K562 (cell line): ENCODE measurements around the gene KIF4B. TPM values are rescaled to one million over a fixed set of nuclear protein-coding genes. Genes with fewer than 3 reads are reported as not detected.

ENCODE experiments used
- ATAC-seq: fragments of 200-7000 bp; cut with Tn5 transposase; 3 replicates; pipeline ENCODE4 v1.9.1; 2020; ENCODE audit warnings: moderate library complexity
- BruUV-seq: library from RNA; stranded (reverse); fragments of 400-500 nt; replicated peaks from 2 replicates; lab custom pipeline; 2021; lab: Mats Ljungman, UMichigan
- CTCF ChIA-PET: fragments of 300-600 bp; formaldehyde crosslinking; extraction: SDS; loops from one replicate; lab custom pipeline; 2021; ENCODE audit warnings: low intra/inter-chr PET ratio; lab: Yijun Ruan, JAX
- POLR2A ChIA-PET: fragments of 300-600, 350-650 bp; sonication (Branson Sonifier 250); formaldehyde crosslinking; extraction: SDS; loops from one replicate; lab custom pipeline; 2021; ENCODE audit warnings: antibody characterized with exemption, inconsistent platforms; lab: Yijun Ruan, JAX
- DNase-seq, 4 experiments: peaks; one replicate each; pipeline versions ENCODE4 v3.0.0 to v3.0.0-alpha.2; 2011 to 2018; ENCODE audit warnings: low spot score in 3 of 4, mixed read lengths in 3 of 4; ENCODE audit errors: extremely low read depth in 1 of 4
- FAIRE-seq: peaks from 2 replicates; lab custom pipeline; 2011; peaks lifted over from hg19 to GRCh38; lab: Jason Lieb, UNC
- H2AFZ ChIP-seq: 2 replicates; pipeline ENCODE4 v1.6.0; 2011; ENCODE audit warnings: low read depth, low read length, control low read depth, inconsistent platforms
- H3K27ac ChIP-seq: fragments of 200-600 bp; 3 replicates; pipeline ENCODE4 v1.8.0; 2011; ENCODE audit warnings: low read depth, mild to moderate bottlenecking, control low read depth, inconsistent platforms, low read length, moderate library complexity, mixed read lengths; ENCODE audit errors: extremely low read depth
- H3K27me3 ChIP-seq, 2 experiments: fragments of 300-600 bp in 1 of 2; 2 replicates in 1 of 2; 3 replicates in 1 of 2; pipeline versions ENCODE4 v1.6.0 to v1.8.0; 2011; ENCODE audit warnings: inconsistent platforms in 2 of 2, low read length in 2 of 2, mild to moderate bottlenecking in 1 of 2, mixed read lengths in 1 of 2, moderate library complexity in 1 of 2; ENCODE audit not compliant: control insufficient read depth in 2 of 2, insufficient read depth in 2 of 2
- H3K36me3 ChIP-seq: fragments of 300-600 bp; 3 replicates; pipeline ENCODE4 v1.8.0; 2011; ENCODE audit warnings: mild to moderate bottlenecking, low read length, inconsistent platforms; ENCODE audit not compliant: control insufficient read depth, insufficient read depth
- H3K4me1 ChIP-seq, 2 experiments: fragments of 200-600 bp in 1 of 2; replicated peaks in 1 of 2; 2 replicates in 1 of 2; 3 replicates in 1 of 2; pipeline versions ENCODE4 v1.5.1 to v1.8.0; 2011; ENCODE audit warnings: inconsistent platforms in 2 of 2, low read length in 2 of 2, mild to moderate bottlenecking in 1 of 2, mixed read lengths in 1 of 2, moderate library complexity in 1 of 2; ENCODE audit not compliant: control insufficient read depth in 2 of 2, insufficient read depth in 2 of 2
- H3K4me2 ChIP-seq: 2 replicates; pipeline ENCODE4 v1.6.1; 2011; ENCODE audit warnings: low read length, control low read depth, inconsistent platforms, mixed read lengths; ENCODE audit not compliant: insufficient read depth
- H3K4me3 ChIP-seq: fragments of 200-600 bp; sonication (generic), shearing (Covaris generic); 2 replicates; pipeline ENCODE4 v1.5.1; 2016; ENCODE audit warnings: control low read depth, inconsistent platforms
- H3K79me2 ChIP-seq: fragments of 200-600 bp; 3 replicates; pipeline ENCODE4 v1.8.0; 2011; ENCODE audit warnings: low read length, inconsistent platforms; ENCODE audit not compliant: control insufficient read depth, insufficient read depth
- H3K9ac ChIP-seq, 2 experiments: 2 replicates each; pipeline versions ENCODE4 v1.6.0 to v1.6.1; 2011; ENCODE audit warnings: low read depth in 2 of 2, low read length in 2 of 2, control low read depth in 1 of 2, inconsistent platforms in 1 of 2, mild to moderate bottlenecking in 1 of 2, mixed read lengths in 1 of 2; ENCODE audit not compliant: insufficient read depth in 1 of 2
- H3K9me1 ChIP-seq: one replicate; pipeline ENCODE4 v1.6.0; 2011; ENCODE audit warnings: inconsistent platforms, mild to moderate bottlenecking, low read length, moderate library complexity; ENCODE audit not compliant: control insufficient read depth, insufficient read depth
- H3K9me3 ChIP-seq: replicated peaks from 2 replicates; pipeline ENCODE4 v1.5.1; 2011; ENCODE audit warnings: low read depth, low read length, inconsistent platforms; ENCODE audit not compliant: control insufficient read depth, insufficient read depth
- H4K20me1 ChIP-seq: replicated peaks from 2 replicates; pipeline ENCODE4 v1.6.1; 2011; ENCODE audit warnings: low read length, inconsistent platforms, mixed read lengths; ENCODE audit not compliant: control insufficient read depth, insufficient read depth
- ARNT ChIP-seq, 2 experiments: fragments of 450-650 bp; IDR thresholded peaks; 2 replicates each; pipeline ENCODE4 v1.6.1; 2016; ENCODE audit warnings: mild to moderate bottlenecking in 1 of 2
- DNMT1 ChIP-seq: fragments of 450-650 bp; IDR thresholded peaks from 2 replicates; pipeline ENCODE4 v1.6.1; 2016; ENCODE audit warnings: antibody characterized with exemption, mild to moderate bottlenecking
- GTF3C2 ChIP-seq: IDR thresholded peaks from 3 replicates; pipeline ENCODE4 v1.6.1; 2011; ENCODE audit warnings: borderline replicate concordance, mild to moderate bottlenecking, moderate library complexity; ENCODE audit not compliant: insufficient read length; ENCODE audit errors: extremely low read depth
- HLTF ChIP-seq: fragments of 450-650 bp; IDR thresholded peaks from 2 replicates; pipeline ENCODE4 v1.6.1; 2016
- MAFK ChIP-seq: IDR thresholded peaks from 2 replicates; pipeline ENCODE4 v1.6.1; 2011; ENCODE audit warnings: low read length, improper control_type of control experiment
- NFE2L1 ChIP-seq: fragments of 450-650 bp; IDR thresholded peaks from 2 replicates; pipeline ENCODE4 v1.6.1; 2016; ENCODE audit warnings: missing genetic modification characterization, low read depth, mild to moderate bottlenecking, missing compliant biosample characterization, moderate library complexity, borderline replicate concordance
- SMAD2 ChIP-seq: fragments of 150-350 bp; IDR thresholded peaks from 2 replicates; pipeline ENCODE4 v1.6.1; 2014; ENCODE audit warnings: low read depth, mild to moderate bottlenecking, low read length
- ZNF655 ChIP-seq: fragments of 250-450 bp; sonication (Bioruptor Pico); IDR thresholded peaks from 2 replicates; pipeline ENCODE4 v1.5.0; 2021
- WGBS: fragments of 100-300 bp; shearing (Covaris generic); methylation state at CpG from one replicate; pipeline ENCODE4 v1.1.6; 2016; ENCODE audit warnings: low coverage, mixed read lengths; ENCODE audit not compliant: insufficient coverage; ENCODE audit errors: missing lambda C conversion rate; 5-methylcytosine and 5-hydroxymethylcytosine counted together
- in situ Hi-C: fragments of 300-500 bp; cut with MboI; formaldehyde crosslinking; loops from 4 replicates; pipeline ENCODE4 v1.15.0; 2018; ENCODE audit warnings: inconsistent platforms, mixed read lengths
- intact Hi-C: fragments of 100-400 bp; cut with micrococcal nuclease; formaldehyde crosslinking; loops from 2 replicates; pipeline ENCODE4 v1.14.2; 2022
- polyA plus RNA-seq, 8 experiments: library from polyadenylated mRNA; depleted of rRNA in 4 of 8; stranded (reverse) in 5 of 8; unstranded in 3 of 8; fragments of >200 nt; fragmentation: Nextera tagmentation in 2 of 8; fragmentation: Illumina TruSeq in 1 of 8; extraction: Ambion mirVana in 2 of 8; extraction: Trizol in 1 of 8; gene quantifications; 2 replicates each; pipeline versions ENCODE4 v1.2.1 to v1.2.3, GENCODE V29; 2011 to 2014; ENCODE audit warnings: inconsistent platforms in 1 of 8, missing spikeins in 1 of 8
- total RNA-seq, 7 experiments: library from RNA; depleted of rRNA in 6 of 7; stranded (reverse); fragments of >200 nt in 6 of 7; fragmentation: Illumina TruSeq in 2 of 7; extraction: Trizol in 2 of 7; gene quantifications; 2 replicates each; pipeline versions ENCODE4 v1.2.1 to v1.2.3, GENCODE V29; 2011 to 2021; ENCODE audit warnings: low replicate concordance in 1 of 7
- TF ChIP-seq, protein P1 (sequence below): fragments of 250-450 bp; sonication (Bioruptor Pico); IDR thresholded peaks from 2 replicates; pipeline ENCODE4 v1.4.0; 2020

The KIF4B gene
- total and polyA plus RNA-seq, 9 of the 15 experiments (the other 6 are each of a cell fraction or from before 2014, with no cell fraction given): 0.01 to 0.09 (median 0.07) TPM; not detected in 2

DNA sequence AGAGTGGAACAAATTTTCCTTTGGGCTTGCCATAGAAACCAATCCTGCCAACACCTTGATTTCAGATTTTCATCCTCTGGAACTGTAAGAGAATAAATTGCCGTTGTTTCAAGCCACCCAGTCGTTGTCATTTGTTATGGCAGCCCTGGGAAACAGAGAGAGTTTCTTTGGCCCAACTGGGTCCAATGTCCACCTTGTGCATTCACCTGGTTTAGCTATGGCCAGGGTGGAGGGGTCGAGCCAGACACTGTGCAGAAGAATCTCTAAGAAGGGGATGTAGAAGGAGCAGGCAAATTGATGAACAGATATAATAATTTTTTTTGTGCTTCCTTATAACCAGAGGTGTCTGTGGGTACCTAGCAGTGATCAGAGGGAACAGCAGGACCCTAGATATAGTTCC lies 9.8 kb downstream of the KIF4B start:
- Histone ChIP-seq H3K9me1 (no peaks in the 10 kb centered on the region), H3K36me3 (no peaks in the 10 kb centered on the region), H3K9ac (no peak overlapping the region), H3K4me1 (peaks cover 0 to 10% of the 10 kb centered on the region in 2 experiments; a peak in 2 of 5 replicates), H3K4me3 (no peak overlapping the region), H3K27me3 (peaks cover 3 to 12% of the 10 kb centered on the region in 2 experiments; a peak in 3 of 5 replicates), H3K4me2 (no peak overlapping the region), H3K79me2 (no peaks in the 10 kb centered on the region), H3K9me3 (no peaks in the 10 kb centered on the region), H4K20me1 (no peaks in the 10 kb centered on the region), H3K27ac (no peak overlapping the region), H2AFZ (no peak overlapping the region)
- 0% methylated on average over 3 of the region's 3 CpGs for WGBS
- intact Hi-C loops (no loop called here), in situ Hi-C loops (no loop called here)
- POLR2A ChIA-PET: interaction anchor here (0.5 kb wide), 1 partner anchor 33 kb away, joined by 3 read pairs; no protein-coding TSS in a partner anchor
- FAIRE-seq: no peak
- CTCF ChIA-PET: no interaction called here
- no peak for ATAC-seq
- BruUV-seq: no TSS peak
- DNase-seq: no peak
- TF ChIP-seq SMAD2: no peak
- no peak for TF ChIP-seq HLTF
- TF ChIP-seq, protein P1, sequence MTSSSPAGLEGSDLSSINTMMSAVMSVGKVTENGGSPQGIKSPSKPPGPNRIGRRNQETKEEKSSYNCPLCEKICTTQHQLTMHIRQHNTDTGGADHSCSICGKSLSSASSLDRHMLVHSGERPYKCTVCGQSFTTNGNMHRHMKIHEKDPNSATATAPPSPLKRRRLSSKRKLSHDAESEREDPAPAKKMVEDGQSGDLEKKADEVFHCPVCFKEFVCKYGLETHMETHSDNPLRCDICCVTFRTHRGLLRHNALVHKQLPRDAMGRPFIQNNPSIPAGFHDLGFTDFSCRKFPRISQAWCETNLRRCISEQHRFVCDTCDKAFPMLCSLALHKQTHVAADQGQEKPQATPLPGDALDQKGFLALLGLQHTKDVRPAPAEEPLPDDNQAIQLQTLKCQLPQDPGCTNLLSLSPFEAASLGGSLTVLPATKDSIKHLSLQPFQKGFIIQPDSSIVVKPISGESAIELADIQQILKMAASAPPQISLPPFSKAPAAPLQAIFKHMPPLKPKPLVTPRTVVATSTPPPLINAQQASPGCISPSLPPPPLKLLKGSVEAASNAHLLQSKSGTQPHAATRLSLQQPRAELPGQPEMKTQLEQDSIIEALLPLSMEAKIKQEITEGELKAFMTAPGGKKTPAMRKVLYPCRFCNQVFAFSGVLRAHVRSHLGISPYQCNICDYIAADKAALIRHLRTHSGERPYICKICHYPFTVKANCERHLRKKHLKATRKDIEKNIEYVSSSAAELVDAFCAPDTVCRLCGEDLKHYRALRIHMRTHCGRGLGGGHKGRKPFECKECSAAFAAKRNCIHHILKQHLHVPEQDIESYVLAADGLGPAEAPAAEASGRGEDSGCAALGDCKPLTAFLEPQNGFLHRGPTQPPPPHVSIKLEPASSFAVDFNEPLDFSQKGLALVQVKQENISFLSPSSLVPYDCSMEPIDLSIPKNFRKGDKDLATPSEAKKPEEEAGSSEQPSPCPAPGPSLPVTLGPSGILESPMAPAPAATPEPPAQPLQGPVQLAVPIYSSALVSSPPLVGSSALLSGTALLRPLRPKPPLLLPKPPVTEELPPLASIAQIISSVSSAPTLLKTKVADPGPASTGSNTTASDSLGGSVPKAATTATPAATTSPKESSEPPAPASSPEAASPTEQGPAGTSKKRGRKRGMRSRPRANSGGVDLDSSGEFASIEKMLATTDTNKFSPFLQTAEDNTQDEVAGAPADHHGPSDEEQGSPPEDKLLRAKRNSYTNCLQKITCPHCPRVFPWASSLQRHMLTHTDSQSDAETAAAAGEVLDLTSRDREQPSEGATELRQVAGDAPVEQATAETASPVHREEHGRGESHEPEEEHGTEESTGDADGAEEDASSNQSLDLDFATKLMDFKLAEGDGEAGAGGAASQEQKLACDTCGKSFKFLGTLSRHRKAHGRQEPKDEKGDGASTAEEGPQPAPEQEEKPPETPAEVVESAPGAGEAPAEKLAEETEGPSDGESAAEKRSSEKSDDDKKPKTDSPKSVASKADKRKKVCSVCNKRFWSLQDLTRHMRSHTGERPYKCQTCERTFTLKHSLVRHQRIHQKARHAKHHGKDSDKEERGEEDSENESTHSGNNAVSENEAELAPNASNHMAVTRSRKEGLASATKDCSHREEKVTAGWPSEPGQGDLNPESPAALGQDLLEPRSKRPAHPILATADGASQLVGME (CRISPR knock-in tag): no peak
- no peak for TF ChIP-seq ZNF655 (CRISPR knock-in tag)
- no peak for TF ChIP-seq DNMT1
- TF ChIP-seq ARNT (IDR thresholded peaks at IDR 0.05): no peak
- TF ChIP-seq MAFK: no peak
- no peak for TF ChIP-seq NFE2L1
- no peak for TF ChIP-seq GTF3C2
